PC-9 (cell line): ENCODE measurements around the gene RAB3IL1. TPM values are rescaled to one million over a fixed set of nuclear protein-coding genes. Genes with fewer than 3 reads are reported as not detected.
A peak's percentile ranks its signal among the peaks of the same experiment; 100 is the strongest.

Source experiments
- BruUV-seq: library from RNA; stranded (reverse); fragments of 400-500 nt; replicated peaks from 2 replicates; lab custom pipeline; 2021; lab: Mats Ljungman, UMichigan
- CTCF ChIA-PET: fragments of 300-600 bp; sonication (Branson Sonifier 250); formaldehyde crosslinking; loops from one replicate; lab custom pipeline; 2022; ENCODE audit warnings: antibody characterized with exemption; lab: Charles Lee
- POLR2A ChIA-PET: fragments of 300-600 bp; sonication (Branson Sonifier 250); formaldehyde crosslinking; loops from one replicate; lab custom pipeline; 2022; ENCODE audit warnings: antibody characterized with exemption; ENCODE audit not compliant: unreplicated experiment; lab: Charles Lee
- DNase-seq, 2 experiments: peaks; one replicate each; pipeline versions ENCODE4 v3.0.0 to v3.0.0-alpha.2; 2015 to 2022; ENCODE audit warnings: mixed read lengths in 1 of 2
- H2AFZ ChIP-seq: fragments of 200-600 bp; sonication (generic); 2 replicates; pipeline ENCODE4 v1.8.1; 2017; ENCODE audit warnings: antibody characterized with exemption
- H3F3A ChIP-seq: fragments of 200-600 bp; sonication (generic); 2 replicates; pipeline ENCODE4 v1.8.1; 2017; ENCODE audit warnings: antibody characterized with exemption, mild to moderate bottlenecking, low read depth; ENCODE audit not compliant: insufficient read depth
- H3K27ac ChIP-seq: fragments of 200-600 bp; sonication (generic); 2 replicates; pipeline ENCODE4 v1.6.1; 2016; ENCODE audit warnings: mixed run types
- H3K27me3 ChIP-seq: fragments of 200-600 bp; sonication (generic); 2 replicates; pipeline ENCODE4 v1.6.1; 2016; ENCODE audit warnings: low read depth, mixed run types; ENCODE audit not compliant: insufficient read depth
- H3K36me3 ChIP-seq: fragments of 200-600 bp; sonication (generic); 2 replicates; pipeline ENCODE4 v1.6.1; 2016; ENCODE audit warnings: low read depth, mixed run types
- H3K4me1 ChIP-seq: fragments of 200-600 bp; sonication (generic); replicated peaks from 2 replicates; pipeline ENCODE4 v1.6.1; 2016; ENCODE audit warnings: mixed run types; ENCODE audit not compliant: insufficient read depth
- H3K4me2 ChIP-seq: fragments of 200-600 bp; sonication (generic); 2 replicates; pipeline ENCODE4 v1.6.1; 2017; ENCODE audit warnings: mixed run types
- H3K4me3 ChIP-seq: fragments of 200-600 bp; sonication (generic); 2 replicates; pipeline ENCODE4 v1.6.1; 2016; ENCODE audit warnings: mixed run types
- H3K79me2 ChIP-seq: fragments of 200-600 bp; sonication (generic); 2 replicates; pipeline ENCODE4 v1.6.1; 2017; ENCODE audit warnings: low read depth, mixed run types
- H3K9me2 ChIP-seq: fragments of 200-600 bp; sonication (generic); 2 replicates; pipeline ENCODE4 v1.8.1; 2017; ENCODE audit warnings: mild to moderate bottlenecking; ENCODE audit not compliant: insufficient read depth
- H3K9me3 ChIP-seq: fragments of 200-600 bp; sonication (generic); 2 replicates; pipeline ENCODE4 v1.8.1; 2016; ENCODE audit warnings: low read depth; ENCODE audit not compliant: insufficient read depth
- H4K20me1 ChIP-seq: fragments of 200-600 bp; sonication (generic); 2 replicates; pipeline ENCODE4 v1.8.1; 2017; ENCODE audit not compliant: insufficient read depth
- CTCF ChIP-seq: fragments of 200-600 bp; sonication (generic); conservative IDR thresholded peaks from 2 replicates; pipeline ENCODE4 v1.6.1; 2017; ENCODE audit warnings: mixed run types, antibody characterized with exemption, mild to moderate bottlenecking, moderate library complexity
- EZH2 ChIP-seq: fragments of 200-600 bp; sonication (generic); IDR thresholded peaks from 2 replicates; pipeline ENCODE4 v1.8.0; 2017; ENCODE audit warnings: antibody characterized with exemption, low read depth
- intact Hi-C: fragments of 100-400 bp; cut with micrococcal nuclease; formaldehyde crosslinking; loops from one replicate; pipeline ENCODE4 v1.10.0; 2022; ENCODE audit not compliant: unreplicated experiment
- total RNA-seq: library from RNA; stranded (reverse); gene quantifications from 2 replicates; pipeline ENCODE4 v1.2.3, GENCODE V29; 2021

The RAB3IL1 gene
- total RNA-seq, 1 experiment from 2014 or later, result 4.4 TPM

GRCh38 chr11:61871158-61871597 lies 46.2 kb downstream of the RAB3IL1 start:
- Histone ChIP-seq H3K4me1 (0 out of 2 replicates have a peak, but pooled peaks cover 3% of the 10 kb centered on the region), H3K4me2 (peak overlapping the region; percentile 62), H3K9me2 (no peaks in the 10 kb centered on the region), H3K36me3 (no peaks in the 10 kb centered on the region), H2AFZ (no peak overlapping the region; the same call in 1 of the 2 replicates), H3K9me3 (no peaks in the 10 kb centered on the region), H4K20me1 (no peaks in the 10 kb centered on the region), H3K27ac (no peak overlapping the region), H3F3A (no peaks in the 10 kb centered on the region), H3K4me3 (no peak overlapping the region), H3K27me3 (no peaks in the 10 kb centered on the region), H3K79me2 (no peaks in the 10 kb centered on the region)
- intact Hi-C loops, result loop anchor here (1.0 to 5.0 kb wide), 8 partner anchors 18 to 506 kb away; no protein-coding TSS in a partner anchor
- ChIA-PET POLR2A (interaction anchor here (0.6 to 0.7 kb wide), 4 partner anchors 13 to 174 kb away, joined by 3 to 4 read pairs (median 4); no protein-coding TSS in a partner anchor), CTCF (interaction anchor here (1.1 to 2.4 kb wide), 6 partner anchors 27 to 237 kb away, joined by 4 to 22 read pairs (median 6); no protein-coding TSS in a partner anchor)
- no TSS peak for BruUV-seq
- peak; percentile 65 to 89 for DNase-seq
- TF ChIP-seq EZH2 (no peak), CTCF (peak; percentile 97)

GRCh38 chr11:61870541-61871031 lies 46.8 kb downstream of the RAB3IL1 start:
- H3K27ac ChIP-seq, result no peak overlapping the region
- no peaks in the 10 kb centered on the region for H3K36me3 ChIP-seq
- no peak overlapping the region; the same call in 1 of the 2 replicates for H2AFZ ChIP-seq
- no peaks in the 10 kb centered on the region for H4K20me1 ChIP-seq
- TF ChIP-seq EZH2 (no peak), CTCF (no peak)
- H3K9me2 ChIP-seq, result no peaks in the 10 kb centered on the region
- no peaks in the 10 kb centered on the region for H3K79me2 ChIP-seq
- H3K27me3 ChIP-seq, result no peaks in the 10 kb centered on the region
- H3K4me1 ChIP-seq, result 0 out of 2 replicates have a peak, but pooled peaks cover 3% of the 10 kb centered on the region
- DNase-seq, result no peak
- H3K9me3 ChIP-seq, result no peaks in the 10 kb centered on the region
- H3F3A ChIP-seq, result no peaks in the 10 kb centered on the region
- intact Hi-C loops, result loop anchor here (1.0 to 5.0 kb wide), 8 partner anchors 18 to 507 kb away; no protein-coding TSS in a partner anchor
- no peak overlapping the region for H3K4me3 ChIP-seq
- ChIA-PET CTCF (interaction anchor here (0.6 to 2.4 kb wide), 9 partner anchors 28 to 238 kb away, joined by 3 to 22 read pairs (median 5); no protein-coding TSS in a partner anchor), POLR2A (interaction anchor here (0.6 to 0.7 kb wide), 3 partner anchors 14 to 98 kb away, joined by 3 to 4 read pairs (median 3); no protein-coding TSS in a partner anchor)
- BruUV-seq, result no TSS peak
- peak overlapping the region; percentile 62; the same call in 1 of the 2 replicates for H3K4me2 ChIP-seq

- no peak overlapping the region for H2AFZ ChIP-seq
- no peaks in the 10 kb centered on the region for H4K20me1 ChIP-seq
- ChIA-PET POLR2A (interaction anchor here (0.6 kb wide), 1 partner anchor 20 kb away, joined by 3 read pairs; no protein-coding TSS in a partner anchor), CTCF (interaction anchor here (0.6 to 2.4 kb wide), 9 partner anchors 28 to 238 kb away, joined by 3 to 22 read pairs (median 4); no protein-coding TSS in a partner anchor)
- TSS peak; percentile 2 for BruUV-seq
- no peaks in the 10 kb centered on the region for H3K9me3 ChIP-seq
- H3K4me2 ChIP-seq, result no peak overlapping the region
- no peak overlapping the region for H3K27ac ChIP-seq
- no peak overlapping the region for H3K4me3 ChIP-seq
- no peak for DNase-seq
- 0 out of 2 replicates have a peak, but pooled peaks cover 3% of the 10 kb centered on the region for H3K4me1 ChIP-seq
- no peaks in the 10 kb centered on the region for H3F3A ChIP-seq
- no peaks in the 10 kb centered on the region for H3K27me3 ChIP-seq
- no peaks in the 10 kb centered on the region for H3K9me2 ChIP-seq
- H3K79me2 ChIP-seq, result no peaks in the 10 kb centered on the region
- H3K36me3 ChIP-seq, result no peaks in the 10 kb centered on the region
- TF ChIP-seq EZH2 (no peak), CTCF (no peak)
- intact Hi-C loops, result loop anchor here (2.0 to 10.0 kb wide), 4 partner anchors 19 to 945 kb away; partner anchors contain the start of gene TMEM132A
Observed at GRCh38 chr11:61869708-61870451, 47.5 kb downstream of the RAB3IL1 start.
